H1 (cell line): Measurements from ENCODE around the gene CPEB3. TPM values are rescaled to one million over a fixed set of nuclear protein-coding genes. Genes with fewer than 3 reads are reported as not detected.

Experiments used
- CTCF ChIA-PET: fragments of 300-600 bp; sonication (Branson Sonifier 250); formaldehyde crosslinking; loops from one replicate; lab custom pipeline; 2021; ENCODE audit not compliant: partially characterized antibody; lab: Charles Lee
- POLR2A ChIA-PET: fragments of 300-600 bp; sonication (Branson Sonifier 250); formaldehyde crosslinking; loops from one replicate; lab custom pipeline; 2021; ENCODE audit warnings: inconsistent platforms; ENCODE audit not compliant: partially characterized antibody; lab: Charles Lee
- DNase-seq, 2 experiments: peaks; one replicate each; pipeline versions ENCODE4 v3.0.0 to v3.0.0-alpha.2; 2010 to 2022; ENCODE audit warnings: low spot score in 2 of 2, low read depth in 1 of 2, mixed read lengths in 1 of 2
- FAIRE-seq: peaks from 2 replicates; lab custom pipeline; 2011; peaks lifted over from hg19 to GRCh38; lab: Jason Lieb, UNC
- H2AFZ ChIP-seq: 2 replicates; pipeline ENCODE4 v1.8.1; 2012; ENCODE audit warnings: low read length, inconsistent platforms
- H2AK5ac ChIP-seq: 2 replicates; pipeline ENCODE4 v1.6.1; 2013; ENCODE audit warnings: low read depth, low read length
- H2BK120ac ChIP-seq: replicated peaks from 2 replicates; pipeline ENCODE3; 2013; ENCODE audit warnings: low read depth, low read length, inconsistent platforms
- H2BK12ac ChIP-seq: 2 replicates; pipeline ENCODE4 v1.6.1; 2013; ENCODE audit warnings: low read depth, low read length
- H2BK15ac ChIP-seq: 2 replicates; pipeline ENCODE4 v1.6.1; 2013; ENCODE audit warnings: low read length
- H2BK20ac ChIP-seq: 2 replicates; pipeline ENCODE4 v1.6.1; 2013; ENCODE audit warnings: low read length
- H2BK5ac ChIP-seq: 2 replicates; pipeline ENCODE4 v1.6.1; 2013; ENCODE audit warnings: low read depth, low read length
- H3K14ac ChIP-seq: 2 replicates; pipeline ENCODE4 v1.6.1; 2013; ENCODE audit warnings: inconsistent platforms; ENCODE audit not compliant: insufficient read length
- H3K18ac ChIP-seq: 2 replicates; pipeline ENCODE4 v1.6.1; 2013; ENCODE audit warnings: low read length; ENCODE audit errors: extremely low read depth
- H3K23ac ChIP-seq: 2 replicates; pipeline ENCODE4 v1.6.1; 2013; ENCODE audit warnings: inconsistent platforms; ENCODE audit not compliant: insufficient read length
- H3K23me2 ChIP-seq: 2 replicates; pipeline ENCODE4 v1.6.1; 2013; ENCODE audit warnings: low read depth, low read length
- H3K27ac ChIP-seq: 2 replicates; pipeline ENCODE4 v1.6.1; 2011; ENCODE audit warnings: low read depth, low read length, inconsistent platforms
- H3K27me3 ChIP-seq, 4 experiments: replicated peaks in 1 of 4; 1 replicate in 1 of 4; 2 replicates in 3 of 4; pipeline versions ENCODE4 v1.6.1 to v1.8.1; 2011 to 2013; ENCODE audit warnings: low read length in 3 of 4, mild to moderate bottlenecking in 3 of 4, inconsistent platforms in 2 of 4, mixed read lengths in 2 of 4, moderate library complexity in 1 of 4; ENCODE audit not compliant: control insufficient read depth in 3 of 4, insufficient read depth in 3 of 4; ENCODE audit errors: extremely low read depth in 1 of 4
- H3K36me3 ChIP-seq, 4 experiments: 2 replicates each; pipeline versions ENCODE4 v1.6.1 to v1.8.1; 2011 to 2013; ENCODE audit warnings: mild to moderate bottlenecking in 4 of 4, low read length in 3 of 4, moderate library complexity in 2 of 4, control low read depth in 1 of 4, inconsistent platforms in 1 of 4; ENCODE audit not compliant: insufficient read depth in 4 of 4, control insufficient read depth in 2 of 4
- H3K4ac ChIP-seq: replicated peaks from 2 replicates; pipeline ENCODE3; 2013; ENCODE audit warnings: low read length, low read depth, mixed read lengths, inconsistent platforms; ENCODE audit not compliant: insufficient read length
- H3K4me1 ChIP-seq, 4 experiments: replicated peaks in 1 of 4; 1 replicate in 1 of 4; 2 replicates in 3 of 4; pipeline versions ENCODE4 v1.6.1 to v1.8.1; 2011 to 2013; ENCODE audit warnings: low read length in 3 of 4, inconsistent platforms in 2 of 4, mixed read lengths in 1 of 4; ENCODE audit not compliant: insufficient read depth in 4 of 4, control insufficient read depth in 3 of 4
- H3K4me2 ChIP-seq, 2 experiments: 2 replicates each; pipeline versions ENCODE4 v1.6.1 to v1.8.1; 2011 to 2013; ENCODE audit warnings: low read depth in 2 of 2, low read length in 2 of 2, control low read depth in 1 of 2, inconsistent platforms in 1 of 2, mild to moderate bottlenecking in 1 of 2; ENCODE audit not compliant: insufficient read depth in 1 of 2
- H3K4me3 ChIP-seq, 4 experiments: fragments of 200-600, 300-600 bp in 1 of 4; sonication (generic), shearing (Covaris generic), sonication (Bioruptor Twin) in 1 of 4; 2 replicates each; pipeline versions ENCODE4 v1.5.1 to v1.8.1; 2011 to 2016; ENCODE audit warnings: low read length in 4 of 4, low read depth in 3 of 4, control low read depth in 2 of 4, inconsistent platforms in 2 of 4, mild to moderate bottlenecking in 2 of 4, mixed read lengths in 1 of 4, moderate library complexity in 1 of 4; ENCODE audit not compliant: insufficient read depth in 2 of 4; ENCODE audit errors: extremely low read depth in 1 of 4
- H3K56ac ChIP-seq: replicated peaks from 2 replicates; pipeline ENCODE3; 2013; ENCODE audit warnings: low read depth, mild to moderate bottlenecking, mixed read lengths, low read length, inconsistent platforms; ENCODE audit not compliant: insufficient read length
- H3K79me1 ChIP-seq: 2 replicates; pipeline ENCODE4 v1.6.1; 2013; ENCODE audit warnings: low read depth, low read length, control low read depth
- H3K79me2 ChIP-seq, 2 experiments: 2 replicates each; pipeline versions ENCODE4 v1.6.1 to v1.8.1; 2012 to 2013; ENCODE audit warnings: low read length in 2 of 2, mild to moderate bottlenecking in 2 of 2, inconsistent platforms in 1 of 2; ENCODE audit not compliant: insufficient read depth in 2 of 2, control insufficient read depth in 1 of 2
- H3K9ac ChIP-seq, 4 experiments: replicated peaks in 1 of 4; 1 replicate in 1 of 4; 2 replicates in 3 of 4; pipeline versions ENCODE4 v1.6.1 to v1.8.1; 2011 to 2013; ENCODE audit warnings: low read depth in 3 of 4, low read length in 3 of 4, control low read depth in 2 of 4, mild to moderate bottlenecking in 2 of 4, moderate library complexity in 2 of 4, inconsistent platforms in 1 of 4; ENCODE audit errors: extremely low read depth in 1 of 4
- H3K9me3 ChIP-seq, 2 experiments: 2 replicates each; pipeline versions ENCODE4 v1.6.1 to v1.8.1; 2012 to 2013; ENCODE audit warnings: mild to moderate bottlenecking in 2 of 2, moderate library complexity in 2 of 2, control low read depth in 1 of 2, inconsistent platforms in 1 of 2, low read depth in 1 of 2, low read length in 1 of 2, mixed read lengths in 1 of 2; ENCODE audit not compliant: insufficient read depth in 2 of 2
- H4K20me1 ChIP-seq, 2 experiments: replicated peaks in 1 of 2; 2 replicates each; pipeline versions ENCODE3 to v1.8.1; 2011 to 2013; ENCODE audit warnings: inconsistent platforms in 2 of 2, low read length in 2 of 2, mild to moderate bottlenecking in 1 of 2; ENCODE audit not compliant: insufficient read depth in 2 of 2, control insufficient read depth in 1 of 2
- H4K5ac ChIP-seq: 2 replicates; pipeline ENCODE4 v1.6.1; 2013; ENCODE audit warnings: low read length, low read depth, mixed read lengths, inconsistent platforms; ENCODE audit not compliant: insufficient read length
- H4K8ac ChIP-seq: 2 replicates; pipeline ENCODE4 v1.8.0; 2013; ENCODE audit warnings: mild to moderate bottlenecking, moderate library complexity, low read length, inconsistent platforms; ENCODE audit not compliant: insufficient read depth; ENCODE audit errors: extremely low read depth
- H4K91ac ChIP-seq: replicated peaks from 2 replicates; pipeline ENCODE3; 2013; ENCODE audit warnings: low read length, mixed read lengths, inconsistent platforms; ENCODE audit not compliant: insufficient read length
- CEBPB ChIP-seq: IDR thresholded peaks from 2 replicates; pipeline ENCODE4 v1.6.1; 2012; ENCODE audit warnings: low read depth, low read length
- JUND ChIP-seq: IDR thresholded peaks from 2 replicates; pipeline ENCODE4 v1.6.1; 2011; ENCODE audit warnings: mild to moderate bottlenecking, improper control_type of control experiment, low read length
- KDM4A ChIP-seq: IDR thresholded peaks from one replicate; pipeline ENCODE4 v1.7.1; 2012; ENCODE audit warnings: low read depth, mild to moderate bottlenecking, moderate library complexity, low read length, inconsistent platforms; ENCODE audit not compliant: severe bottlenecking
- NRF1 ChIP-seq: IDR thresholded peaks from 2 replicates; pipeline ENCODE4 v1.6.1; 2011; ENCODE audit warnings: mild to moderate bottlenecking, low read depth, low read length, improper control_type of control experiment
- POU5F1 ChIP-seq: IDR thresholded peaks from 2 replicates; pipeline ENCODE4 v1.6.1; 2011; ENCODE audit warnings: low read depth, mild to moderate bottlenecking, low read length, moderate library complexity
- RXRA ChIP-seq: IDR thresholded peaks from 2 replicates; pipeline ENCODE4 v1.6.1; 2011; ENCODE audit warnings: low read depth, mild to moderate bottlenecking, low read length, moderate library complexity; ENCODE audit not compliant: insufficient read depth
- TAF1 ChIP-seq: IDR thresholded peaks from 2 replicates; pipeline ENCODE4 v1.6.1; 2011; ENCODE audit warnings: mild to moderate bottlenecking, low read depth, low read length
- WGBS, 2 experiments: shearing (Covaris generic) in 1 of 2; methylation state at CpG; one replicate each; pipeline versions ENCODE4 v1.1.6 to v1.1.7; 2013 to 2015; ENCODE audit warnings: low lambda C conversion rate in 2 of 2, mixed read lengths in 2 of 2, inconsistent platforms in 1 of 2, low coverage in 1 of 2, missing lambda C conversion rate in 1 of 2; ENCODE audit not compliant: insufficient replicate concordance in 2 of 2, insufficient coverage in 1 of 2, insufficient read length in 1 of 2; ENCODE audit errors: extremely low coverage in 1 of 2, missing lambda C conversion rate in 1 of 2; 5-methylcytosine and 5-hydroxymethylcytosine counted together
- polyA plus RNA-seq, 7 experiments: library from polyadenylated mRNA; depleted of rRNA in 3 of 7; stranded (reverse) in 5 of 7; unstranded in 2 of 7; fragments of >200 nt in 5 of 7; fragments of 200-250 nt in 2 of 7; gene quantifications; 1 replicate in 5 of 7; 2 replicates in 1 of 7; 4 replicates in 1 of 7; pipeline versions ENCODE4 v1.2.1 to v1.2.3, GENCODE V29; 2011 to 2013; ENCODE audit warnings: missing spikeins in 2 of 7, mixed read lengths in 2 of 7
- total RNA-seq: library from RNA; stranded (reverse); fragmentation: NEBNext Ultra II Directional; extraction: Animal tissue kit (Norgen Biotek cat#: 25700); gene quantifications from 2 replicates; pipeline ENCODE4 v1.2.1, GENCODE V29; 2021
- TF ChIP-seq, protein P1 (sequence below): IDR thresholded peaks from 2 replicates; pipeline ENCODE4 v1.6.1; 2012; ENCODE audit warnings: inconsistent platforms

CPEB3 gene
- total and polyA plus RNA-seq, 2 of the 8 experiments (the other 6 are each of a cell fraction or from before 2014, with no cell fraction given), result 0.39 to 1.7 TPM

DNA sequence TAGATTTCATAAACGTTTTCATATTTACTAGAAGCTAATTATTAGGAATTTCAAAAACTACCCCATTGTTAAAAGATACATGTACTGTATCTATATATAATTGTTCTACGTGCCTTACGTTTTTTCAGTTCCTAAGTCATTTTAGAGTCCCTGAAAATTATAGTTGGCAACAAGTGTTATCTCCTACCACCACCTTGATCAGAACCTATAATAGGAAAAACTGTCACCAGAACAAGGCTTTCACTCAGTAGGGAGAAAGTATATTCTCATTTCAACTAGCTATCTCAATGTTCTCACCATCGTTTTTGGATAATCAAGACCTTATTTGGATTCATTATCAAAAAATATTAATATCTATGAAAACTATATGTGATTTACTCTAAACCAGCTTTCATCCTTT is 107.7 kb downstream of the CPEB3 start:
- POLR2A ChIA-PET, result no interaction called here
- FAIRE-seq (no peak), DNase-seq (no peak)
- no peak overlapping the region for H3K4me3 ChIP-seq
- no peak overlapping the region for H3K4me2 ChIP-seq
- H4K5ac ChIP-seq, result no peak overlapping the region
- H3K9me3 ChIP-seq, result no peaks in the 10 kb centered on the region
- no peak overlapping the region for H3K9ac ChIP-seq
- H4K8ac ChIP-seq, result no peak overlapping the region
- no peak overlapping the region for H3K27ac ChIP-seq
- H3K36me3 ChIP-seq, result no peaks in the 10 kb centered on the region
- no peak overlapping the region for H2BK12ac ChIP-seq
- TF ChIP-seq KDM4A, result no peak
- TF ChIP-seq, protein P1, sequence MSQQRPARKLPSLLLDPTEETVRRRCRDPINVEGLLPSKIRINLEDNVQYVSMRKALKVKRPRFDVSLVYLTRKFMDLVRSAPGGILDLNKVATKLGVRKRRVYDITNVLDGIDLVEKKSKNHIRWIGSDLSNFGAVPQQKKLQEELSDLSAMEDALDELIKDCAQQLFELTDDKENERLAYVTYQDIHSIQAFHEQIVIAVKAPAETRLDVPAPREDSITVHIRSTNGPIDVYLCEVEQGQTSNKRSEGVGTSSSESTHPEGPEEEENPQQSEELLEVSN, result no peak
- TF ChIP-seq NRF1, result no peak
- no peak for TF ChIP-seq RXRA
- no peak for TF ChIP-seq POU5F1
- no peak for TF ChIP-seq TAF1
- no peak for TF ChIP-seq JUND
- TF ChIP-seq CEBPB, result no peak
- H2AK5ac ChIP-seq, result no peak overlapping the region
- H2BK20ac ChIP-seq, result no peak overlapping the region
- 89% methylated on average over 4 of the region's 4 CpGs; no CpG with 5 or more reads in 1 of the 2 experiments for WGBS, 2 experiments
- H3K23me2 ChIP-seq, result no peaks in the 10 kb centered on the region
- H3K14ac ChIP-seq, result no peak overlapping the region
- no peak overlapping the region for H2BK5ac ChIP-seq
- H3K79me2 ChIP-seq, result no peaks in the 10 kb centered on the region
- H3K4ac ChIP-seq, result no peak overlapping the region
- H3K27me3 ChIP-seq, result no peaks in the 10 kb centered on the region
- H3K79me1 ChIP-seq, result no peaks in the 10 kb centered on the region
- H3K4me1 ChIP-seq, result no peaks in the 10 kb centered on the region
- no peak overlapping the region for H2AFZ ChIP-seq
- no peak overlapping the region for H3K18ac ChIP-seq
- no peak overlapping the region for H4K91ac ChIP-seq
- no peak overlapping the region for H2BK120ac ChIP-seq
- CTCF ChIA-PET, result interaction anchor here (0.5 to 1.5 kb wide), 2 partner anchors 33 to 38 kb away, joined by 3 read pairs; no protein-coding TSS in a partner anchor
- no peak overlapping the region for H2BK15ac ChIP-seq
- no peak overlapping the region for H3K23ac ChIP-seq
- H4K20me1 ChIP-seq, result no peaks in the 10 kb centered on the region
- H3K56ac ChIP-seq, result no peak overlapping the region
